GF-D8 (cell line): ENCODE measurements around the gene TIAL1.
"Not testable (repeated sequence)": the region's sequence is repeated elsewhere in the genome, so short reads cannot be mapped to it uniquely, and the experiment has no call there.

Experiments
- DNase-seq: peaks from one replicate; lab custom pipeline; 2025; lab: John Stamatoyannopoulos, UW

TIAL1 gene

DNA sequence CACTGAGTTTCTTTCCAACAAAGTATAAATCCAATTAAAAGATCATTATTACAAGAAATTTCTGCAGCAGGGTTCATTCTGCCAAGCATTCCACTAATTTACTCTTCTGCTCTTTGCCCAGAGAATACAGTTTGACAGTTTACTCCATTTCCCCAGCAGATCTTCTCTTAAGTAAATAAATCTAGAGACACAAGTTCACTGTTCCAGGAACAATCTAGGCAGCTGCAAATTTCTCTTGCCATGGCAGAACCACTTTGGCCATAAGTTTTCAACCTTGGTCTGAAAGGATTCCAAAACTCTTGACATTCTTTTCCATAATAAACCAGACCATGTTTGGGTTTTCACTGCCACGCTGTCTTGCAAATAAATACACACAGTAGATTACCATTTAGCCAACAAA, 65.7 kb downstream of the TIAL1 start:
- no peak for DNase-seq

DNA sequence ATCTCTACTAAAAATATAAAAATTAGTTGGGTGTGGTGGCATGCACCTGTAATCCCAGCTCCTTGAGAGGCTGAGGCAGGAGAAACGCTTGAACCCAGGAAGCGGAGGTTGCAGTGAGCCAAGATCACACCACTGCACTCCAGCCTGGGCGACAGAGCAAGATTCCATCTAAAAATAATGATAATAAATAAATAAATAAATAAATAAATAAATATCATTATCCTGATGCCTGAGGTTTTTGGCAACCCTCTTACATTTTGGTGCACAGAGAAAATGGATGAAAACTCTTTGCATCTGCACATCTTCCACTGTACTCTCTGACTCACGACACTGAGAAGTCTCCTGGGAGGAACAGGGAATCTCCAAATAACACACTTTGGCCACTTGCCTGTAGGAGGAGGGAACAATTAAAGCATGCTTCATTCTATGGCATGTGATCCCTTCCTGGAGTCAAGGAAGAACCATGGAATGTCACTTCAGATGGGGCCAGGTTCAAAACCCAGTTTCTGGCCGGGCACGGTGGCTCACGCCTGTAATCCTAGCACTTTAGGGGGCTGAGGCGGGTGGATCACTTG, 68.0 kb downstream of the TIAL1 start:
- DNase-seq: not testable (repeated sequence)

DNA sequence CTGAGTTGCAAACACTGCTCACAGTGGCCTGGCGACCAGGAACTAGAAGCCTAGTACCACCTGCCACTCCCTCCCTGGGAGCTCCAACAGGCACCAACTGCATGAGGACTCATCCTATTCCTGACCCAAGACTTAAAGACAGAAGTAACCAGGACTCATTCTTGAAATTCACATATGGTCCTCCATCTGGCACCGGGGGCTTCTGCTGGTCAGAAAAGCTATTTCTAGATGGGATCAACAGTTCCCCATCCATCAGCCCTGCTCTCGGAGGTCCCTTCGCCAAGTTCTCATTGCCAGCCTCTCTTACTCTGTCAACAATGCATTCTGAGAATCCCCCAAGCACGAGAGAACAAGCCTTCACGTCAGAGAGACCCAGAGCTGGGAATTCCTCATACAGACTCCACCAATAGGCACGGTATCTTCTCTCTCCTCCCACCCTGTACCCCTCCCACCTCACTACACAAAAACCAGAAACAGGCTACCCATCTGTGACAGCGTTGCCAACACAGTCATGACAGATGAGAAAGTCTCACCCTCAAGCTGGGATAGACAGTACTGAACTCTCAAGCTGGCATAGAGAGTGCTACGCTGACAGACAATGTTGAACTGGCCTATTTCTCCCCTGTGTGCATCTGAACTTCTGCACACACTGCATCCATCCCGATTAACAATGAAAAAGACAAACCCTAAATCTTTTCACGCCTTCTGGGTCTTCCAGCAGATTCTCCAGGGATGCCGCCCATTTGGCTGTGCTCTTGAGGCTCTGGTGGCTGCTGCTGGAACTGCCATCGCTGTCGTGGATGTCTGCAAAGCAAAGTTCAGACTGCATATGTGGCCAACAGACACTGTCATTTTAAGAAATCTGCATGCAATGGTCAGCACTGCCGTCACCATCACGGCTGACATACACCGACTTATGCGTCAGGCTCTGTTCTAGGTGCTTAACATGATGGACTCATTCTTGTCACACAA, 69.9 kb downstream of the TIAL1 start:
- no peak for DNase-seq

DNA sequence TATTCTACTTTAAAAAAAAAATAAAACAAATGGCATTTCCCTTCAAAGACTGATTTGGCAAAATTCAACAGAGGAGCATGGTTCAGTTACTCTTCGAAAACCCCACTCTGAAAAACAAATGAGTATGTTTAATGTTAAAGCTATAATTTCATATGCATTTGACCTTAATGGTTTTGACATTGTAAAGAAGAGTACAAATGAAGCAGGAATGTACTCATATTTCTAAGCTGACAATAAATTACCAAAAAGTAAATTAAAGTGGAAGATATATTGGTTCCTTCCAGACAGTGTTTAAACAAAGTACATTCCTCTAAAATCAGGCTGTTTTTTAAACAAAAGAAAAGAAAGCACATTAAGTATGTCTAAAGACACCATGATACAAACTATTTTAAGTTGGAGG, 70.6 kb downstream of the TIAL1 start:
- no peak for DNase-seq

DNA sequence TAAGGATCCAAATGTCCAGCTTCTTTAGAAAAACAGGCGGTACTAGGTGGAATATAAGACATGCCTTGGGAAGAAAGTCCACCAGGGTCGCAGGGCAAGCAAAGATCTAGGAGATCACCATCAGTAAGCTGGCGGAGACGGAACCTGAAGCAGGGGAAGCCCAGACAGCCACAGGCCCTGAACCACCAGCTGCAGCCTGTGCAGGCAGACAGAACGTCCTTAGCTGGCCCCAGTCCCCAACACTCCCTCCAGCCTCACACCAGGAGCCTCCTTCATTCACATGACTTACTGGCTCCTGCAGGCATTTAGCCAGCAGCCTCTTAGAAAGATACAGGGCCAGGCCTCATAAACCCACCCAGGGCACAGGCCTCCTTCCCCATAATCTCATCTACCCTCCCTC, 71.6 kb downstream of the TIAL1 start:
- DNase-seq: no peak

DNA sequence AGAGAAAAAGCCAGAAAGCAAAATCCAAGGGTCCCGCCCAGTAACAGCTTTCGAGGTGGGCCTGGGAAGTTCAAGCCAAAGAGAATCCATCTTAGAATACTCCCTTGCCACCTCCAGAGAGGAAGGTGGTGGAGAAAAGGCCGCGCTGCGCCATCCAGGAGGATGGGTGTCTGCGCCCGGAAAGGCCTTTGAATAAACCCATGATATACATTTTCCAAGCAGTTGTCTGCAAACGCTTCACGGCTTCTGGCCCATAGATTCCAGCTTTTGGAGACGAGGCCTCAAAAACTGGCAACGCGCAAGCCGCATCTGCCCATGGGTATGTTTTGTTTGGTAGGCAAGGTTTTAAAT, 72.1 kb downstream of the TIAL1 start:
- no peak for DNase-seq

DNA sequence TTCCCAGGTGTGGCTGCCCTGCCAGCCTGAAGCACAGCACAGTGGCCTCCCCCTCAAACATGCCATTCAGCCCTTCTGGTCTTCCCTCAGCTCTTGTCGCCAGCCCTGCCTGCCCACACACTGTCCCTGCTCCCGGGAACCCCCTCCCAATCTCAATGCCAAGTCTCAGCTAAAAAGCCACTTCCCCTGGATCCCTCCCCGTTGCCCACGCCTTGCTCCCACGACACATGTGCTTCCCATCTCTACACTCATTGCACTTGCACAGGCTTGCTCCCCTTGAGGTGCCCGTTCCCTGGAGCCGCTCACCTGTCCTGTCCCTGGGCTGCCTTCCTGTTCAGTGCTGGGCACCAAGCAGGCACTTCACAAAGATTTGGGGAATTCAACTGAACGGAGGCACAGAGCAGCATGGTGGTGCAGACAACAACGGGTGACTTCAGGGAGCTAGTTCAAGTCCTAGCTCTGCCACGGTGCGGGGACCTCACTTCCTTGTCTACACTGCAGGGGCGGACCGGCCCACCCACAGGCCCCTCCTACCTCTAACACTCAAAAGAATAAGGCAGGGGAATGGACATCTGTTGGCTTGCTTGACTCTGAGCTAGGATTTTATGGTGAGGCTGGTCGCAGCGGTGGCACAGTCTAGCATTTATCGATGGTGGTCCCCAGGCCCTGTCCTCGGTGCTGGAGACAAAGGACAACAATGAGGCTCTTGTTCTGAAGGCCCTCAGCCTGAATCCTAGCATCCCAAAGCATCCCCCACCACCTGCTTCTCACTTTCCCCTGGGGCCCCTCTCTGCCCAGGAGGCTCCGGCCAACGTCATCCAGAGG, 72.7 kb downstream of the TIAL1 start:
- DNase-seq: no peak
